Measurements from ENCODE around the gene SPTLC2.
A peak's percentile ranks its signal among the peaks of the same experiment; 100 is the strongest.
"Not testable (repeated sequence)": the region's sequence is repeated elsewhere in the genome, so short reads cannot be mapped to it uniquely, and the experiment has no call there.

Gene SPTLC2

DNA sequence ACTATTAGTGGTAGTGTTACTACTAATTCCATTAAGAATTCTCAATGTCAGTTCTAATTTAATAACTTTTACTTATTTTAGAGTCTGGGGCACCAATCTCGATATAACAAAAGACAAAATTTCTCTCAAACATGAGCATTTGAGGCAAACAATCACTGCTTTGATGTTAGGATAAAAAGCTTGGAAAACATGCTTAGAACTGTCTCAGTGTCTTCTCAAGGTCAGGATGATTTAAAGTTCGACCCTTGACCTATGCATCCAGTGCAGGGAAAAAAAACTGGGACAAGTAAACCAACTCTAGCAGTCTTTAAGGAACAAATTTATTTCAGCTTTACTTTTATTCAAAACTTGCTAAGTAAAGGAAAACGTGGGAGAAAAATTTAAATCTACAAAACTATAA lies 31.1 kb downstream of the SPTLC2 start:
- no peak for DNase-seq

DNA sequence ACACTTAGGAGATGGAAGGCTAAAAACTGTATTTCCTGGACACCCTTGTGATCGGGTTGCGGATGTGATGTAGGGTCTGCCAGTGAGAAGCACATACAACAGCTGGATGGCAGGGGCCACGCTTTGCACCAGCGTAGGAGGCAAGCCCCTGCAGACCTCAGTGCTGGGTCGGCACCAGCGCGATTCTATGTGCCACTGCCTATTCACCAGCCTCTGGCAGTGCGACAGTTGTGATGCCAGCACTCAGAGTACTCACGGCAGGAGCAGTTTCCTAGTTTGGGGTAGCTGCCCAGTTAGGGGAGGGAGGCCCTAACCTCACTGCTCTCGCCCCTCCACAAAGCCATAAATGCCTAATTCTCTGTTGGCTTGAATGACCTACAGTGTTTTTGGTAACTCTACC lies 31.6 kb downstream of the SPTLC2 start:
- no peak for DNase-seq

DNA sequence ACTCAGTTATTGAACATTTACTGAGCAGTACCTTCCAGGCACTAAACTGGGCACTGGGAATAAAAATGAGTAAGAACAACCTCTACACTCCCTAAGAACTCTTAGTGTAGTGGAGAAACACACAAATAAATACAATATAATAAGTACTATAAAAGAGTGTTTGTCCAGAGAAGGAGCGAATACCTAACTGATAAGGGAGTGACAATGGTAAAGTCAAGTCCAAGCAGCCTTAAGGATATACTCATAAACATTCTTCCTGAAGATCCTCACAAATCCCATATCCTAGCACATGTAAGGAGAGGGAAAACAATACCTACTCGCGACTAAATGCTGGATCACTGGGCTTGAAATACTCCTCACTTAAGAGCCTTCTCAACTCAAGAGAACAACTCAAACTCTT lies 32.8 kb downstream of the SPTLC2 start:
- DNase-seq: no peak

DNA sequence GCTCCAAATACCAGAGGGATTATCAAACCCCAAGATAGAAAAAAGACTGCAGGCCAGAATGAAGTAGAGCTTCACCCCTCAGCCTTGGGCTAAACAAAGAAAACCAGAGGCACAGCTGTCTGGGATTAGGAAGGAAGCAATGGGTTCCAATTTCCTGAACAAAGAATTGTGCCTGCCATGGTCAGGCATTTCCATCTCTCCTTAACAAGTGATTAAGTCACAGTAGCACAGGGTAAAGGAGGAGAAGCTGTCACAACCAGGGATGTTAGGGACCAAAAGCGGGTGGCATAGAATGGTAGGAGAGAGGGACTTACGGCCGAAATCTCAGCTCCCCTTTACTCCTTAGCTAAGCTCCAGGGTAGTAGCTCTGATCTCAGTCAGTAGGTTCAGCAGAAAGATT lies 33.9 kb downstream of the SPTLC2 start:
- no peak for DNase-seq

DNA sequence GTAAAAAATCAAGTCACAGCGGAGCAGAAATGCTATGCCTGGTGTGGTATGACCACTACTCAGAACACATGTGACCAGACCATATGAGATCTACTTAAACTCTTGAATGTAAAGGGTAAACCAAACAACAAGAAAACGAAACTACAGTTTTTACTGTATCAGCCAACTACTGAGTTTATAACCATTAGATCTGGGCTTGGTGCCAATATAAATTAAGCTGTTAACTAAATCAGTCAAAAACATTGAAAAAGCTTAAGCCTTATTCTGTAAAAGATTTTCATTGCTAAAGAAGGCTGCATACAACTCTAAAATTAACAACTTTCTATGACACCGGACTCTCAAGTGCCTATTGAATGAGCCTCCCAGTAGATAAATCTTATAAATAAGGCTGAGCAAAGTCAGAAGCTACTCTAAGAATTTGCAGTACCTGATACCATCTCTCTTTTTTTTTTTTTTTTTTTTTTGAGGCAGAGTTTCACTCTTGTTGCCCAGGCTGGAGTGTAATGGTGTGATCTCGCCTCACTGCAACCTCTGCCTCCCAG lies 35.4 kb downstream of the SPTLC2 start:
- DNase-seq: peak; percentile 30

DNA sequence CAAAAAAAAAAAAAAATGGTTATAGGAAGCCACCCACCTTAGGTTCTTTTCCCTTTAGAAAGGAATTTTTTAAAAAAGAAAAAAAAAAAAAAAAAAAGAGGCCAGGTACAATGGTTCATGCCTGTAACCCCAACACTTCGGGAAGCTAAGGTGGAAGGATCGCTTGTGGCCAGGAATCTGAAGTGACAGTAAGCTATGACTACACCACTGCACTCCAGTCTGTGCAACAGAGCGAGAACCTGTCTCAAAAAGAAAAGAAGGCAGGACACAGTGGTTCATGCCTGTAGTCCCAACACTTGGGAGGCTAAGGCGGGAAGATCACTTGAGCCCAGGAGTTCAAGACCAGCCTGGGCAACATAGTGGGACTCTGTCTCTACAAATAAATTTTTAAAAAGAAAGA lies 36.0 kb downstream of the SPTLC2 start:
- DNase-seq: no peak

DNA sequence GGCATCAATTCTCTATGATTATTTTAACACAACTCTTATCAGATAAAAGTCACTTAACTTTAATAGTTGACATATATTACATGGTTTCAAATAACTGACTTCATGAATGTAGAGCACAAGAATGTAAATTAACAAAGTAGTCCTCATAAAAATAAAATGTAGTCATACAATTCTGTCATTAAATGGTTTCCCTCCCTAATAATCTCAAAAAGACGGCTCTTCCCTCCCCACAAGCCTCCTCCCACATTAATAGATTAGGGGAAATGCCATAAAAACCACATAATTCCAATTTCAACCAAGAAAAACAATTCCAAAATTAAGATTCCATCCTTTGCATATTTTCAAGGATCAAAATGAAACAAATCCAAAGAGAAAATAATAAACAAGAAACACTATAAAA lies 36.7 kb downstream of the SPTLC2 start:
- DNase-seq: no peak

DNA sequence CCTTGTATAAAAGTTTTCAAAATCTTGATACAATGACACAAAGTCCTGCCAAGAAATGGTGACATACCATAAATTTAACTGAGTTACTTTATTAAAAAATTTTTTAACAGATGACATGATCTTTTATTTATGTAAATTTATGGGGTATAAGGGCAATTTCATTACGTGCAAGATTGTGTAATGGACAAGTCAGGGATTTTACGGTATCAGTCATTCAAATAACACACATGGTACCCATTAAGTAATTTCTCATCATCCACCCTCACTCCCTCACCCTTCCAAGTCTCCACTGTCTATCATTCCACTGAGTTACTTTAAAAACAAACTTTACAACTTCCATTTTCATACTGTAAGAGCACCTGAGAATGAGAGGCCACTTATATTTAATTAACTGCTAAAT lies 37.4 kb downstream of the SPTLC2 start:
- DNase-seq: no peak

DNA sequence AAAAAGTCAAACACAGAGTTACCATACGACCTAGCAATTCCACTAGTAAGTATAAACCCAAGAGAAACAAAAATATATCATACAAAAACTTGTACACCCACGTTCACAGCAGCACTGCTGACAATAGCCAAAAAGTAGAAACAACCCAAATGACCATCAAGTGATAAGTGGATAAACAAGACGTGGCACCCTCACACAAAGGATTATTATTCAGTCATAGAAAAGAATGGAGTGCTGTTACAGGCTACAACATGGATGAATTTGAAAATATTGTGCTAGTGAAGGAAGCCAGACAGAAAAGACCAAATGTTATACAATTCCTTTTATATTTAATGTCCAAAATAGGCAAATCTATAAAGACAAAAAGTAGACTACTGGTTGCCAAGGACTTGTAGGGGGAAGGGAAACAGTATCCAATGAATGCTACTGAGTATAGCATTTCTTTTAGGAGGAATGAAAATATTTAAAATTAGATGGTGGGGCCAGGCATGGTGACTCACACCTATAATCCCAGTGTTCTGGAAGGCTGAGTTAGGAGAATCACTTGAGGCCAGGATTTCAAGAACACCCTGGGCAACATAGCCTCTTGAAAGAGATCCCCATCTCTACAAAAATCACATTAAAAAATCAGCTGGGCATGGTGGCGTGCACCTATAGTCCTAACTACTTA lies 41.9 kb downstream of the SPTLC2 start:
- DNase-seq: no peak

DNA sequence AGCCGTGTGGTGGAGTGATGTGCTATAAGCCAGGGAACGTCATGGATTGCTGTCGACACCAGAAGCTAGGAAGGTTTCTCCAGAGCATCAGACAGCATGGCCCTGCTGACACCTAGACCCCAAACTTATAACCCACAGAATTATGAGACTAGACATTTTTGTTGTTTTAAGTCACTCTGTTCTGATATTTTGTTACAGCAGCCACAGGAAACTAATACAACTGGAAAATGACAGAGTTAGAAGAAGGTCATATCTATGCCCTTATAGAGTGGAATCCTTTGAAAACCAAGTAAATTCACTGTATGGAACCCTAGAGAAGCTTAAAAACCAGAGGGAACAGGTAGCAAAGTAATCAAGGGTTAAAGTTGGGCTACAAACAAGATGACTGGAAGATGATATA lies 42.5 kb downstream of the SPTLC2 start:
- no peak for DNase-seq

DNA sequence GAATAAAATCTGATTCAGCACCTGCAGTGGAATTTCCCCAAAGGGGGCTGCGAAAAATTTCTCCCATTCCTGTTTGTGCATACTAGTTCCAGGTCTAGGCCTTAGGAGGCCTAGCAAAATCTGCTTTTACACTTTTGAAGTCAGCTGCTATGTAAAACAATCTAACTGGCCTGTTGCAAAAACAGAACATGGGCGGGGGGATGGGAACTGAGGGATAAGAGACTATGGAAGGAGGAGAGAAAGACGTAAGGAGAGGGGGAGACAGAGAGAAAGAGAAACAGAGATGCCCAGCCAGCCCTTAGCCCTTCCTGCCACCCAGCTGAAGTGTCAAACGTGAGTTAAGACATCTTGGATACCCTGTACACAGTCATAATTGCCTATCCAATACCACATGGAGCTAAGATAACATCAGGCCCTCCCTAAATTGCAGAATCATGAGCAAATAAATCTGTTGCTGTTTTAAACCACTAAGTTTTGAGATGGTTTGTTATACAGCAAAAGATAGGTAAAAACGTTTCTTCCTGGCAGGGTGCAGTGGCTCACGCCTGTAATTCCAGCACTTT lies 45.6 kb downstream of the SPTLC2 start:
- DNase-seq: no peak

DNA sequence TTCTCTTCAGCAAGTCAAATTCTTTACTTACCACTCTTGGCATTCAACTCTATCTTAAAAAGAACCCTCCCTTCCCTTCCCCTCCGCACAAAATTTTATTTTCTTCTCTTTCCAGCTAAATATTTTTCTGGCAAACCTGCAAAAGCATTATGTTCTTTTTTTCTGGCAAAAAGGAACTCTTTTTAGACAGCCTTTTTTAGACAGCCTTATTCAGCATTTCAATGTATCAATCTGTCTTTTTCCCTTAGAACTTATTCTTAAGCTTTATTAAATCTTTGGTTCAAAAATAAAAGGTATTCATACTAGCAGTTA lies 50.5 kb downstream of the SPTLC2 start:
- no peak for DNase-seq

DNA sequence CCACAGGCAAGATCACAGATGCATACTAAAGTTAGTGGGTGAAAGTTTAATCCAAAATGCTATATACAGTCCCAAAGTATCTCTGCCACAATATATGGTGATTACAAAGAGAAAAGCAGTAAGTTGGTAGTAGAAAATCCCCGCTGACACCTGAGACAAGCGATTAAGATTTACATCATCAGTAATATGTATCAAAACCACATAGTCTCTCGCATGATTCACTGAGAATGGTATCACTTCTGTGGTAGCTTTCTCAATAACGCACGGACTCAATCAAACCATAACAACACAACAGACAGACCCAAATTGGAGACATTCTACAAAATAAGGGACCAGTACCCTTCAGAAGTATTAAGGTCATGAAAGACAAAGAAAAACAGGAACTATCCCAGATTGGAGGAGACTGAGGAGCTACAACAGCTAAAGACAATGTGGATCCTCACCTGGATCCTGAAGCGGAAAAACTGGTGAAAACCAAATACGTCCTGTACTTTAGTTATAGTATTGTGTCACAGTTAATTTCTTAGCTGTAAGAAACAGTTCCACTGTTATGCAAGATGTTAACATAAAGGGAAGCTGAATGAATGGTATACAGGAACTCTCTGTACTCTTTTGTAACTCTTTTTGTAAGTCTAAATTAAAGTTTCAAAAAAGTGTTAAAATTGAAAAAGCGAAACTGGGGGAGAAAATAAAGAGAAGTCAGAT lies 51.0 kb downstream of the SPTLC2 start:
- no peak for DNase-seq

DNA sequence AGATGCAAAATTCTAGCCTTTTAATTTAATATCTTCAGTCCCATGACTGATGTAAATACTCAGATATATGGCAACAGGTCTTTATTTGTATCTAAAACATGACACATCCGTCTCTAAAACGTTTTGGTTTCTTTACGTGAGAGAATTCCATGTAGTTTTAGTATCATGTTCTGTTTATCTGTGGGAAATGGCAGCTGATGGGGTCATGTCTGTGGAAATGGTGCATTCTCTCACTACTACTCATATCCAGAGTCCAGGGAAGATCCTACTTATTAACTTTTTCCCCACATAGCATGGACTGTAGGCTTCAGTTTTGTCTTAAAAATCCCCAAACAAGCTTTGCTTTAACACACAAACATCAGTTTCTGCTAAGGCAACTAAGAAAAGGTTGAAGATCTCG lies 53.8 kb downstream of the SPTLC2 start:
- DNase-seq: no peak

DNA sequence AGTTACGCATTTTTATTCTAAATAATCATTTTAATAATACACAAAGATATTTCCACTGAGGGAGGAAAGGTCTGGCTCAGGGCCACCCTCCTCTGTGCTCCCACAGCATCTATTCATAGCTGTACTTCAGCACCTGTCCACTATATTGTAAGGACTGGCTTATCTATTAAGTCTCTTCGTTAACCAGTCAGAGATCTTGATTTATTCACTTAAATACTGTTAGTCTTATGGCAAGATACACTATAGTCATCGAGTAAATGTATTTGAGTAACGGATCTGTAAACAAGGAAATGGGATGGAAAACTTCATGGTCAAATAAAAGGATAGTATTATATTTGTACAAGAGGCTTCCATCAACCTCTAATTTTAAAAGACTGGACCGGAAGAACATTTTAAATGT lies 54.6 kb downstream of the SPTLC2 start:
- DNase-seq: no peak

DNA sequence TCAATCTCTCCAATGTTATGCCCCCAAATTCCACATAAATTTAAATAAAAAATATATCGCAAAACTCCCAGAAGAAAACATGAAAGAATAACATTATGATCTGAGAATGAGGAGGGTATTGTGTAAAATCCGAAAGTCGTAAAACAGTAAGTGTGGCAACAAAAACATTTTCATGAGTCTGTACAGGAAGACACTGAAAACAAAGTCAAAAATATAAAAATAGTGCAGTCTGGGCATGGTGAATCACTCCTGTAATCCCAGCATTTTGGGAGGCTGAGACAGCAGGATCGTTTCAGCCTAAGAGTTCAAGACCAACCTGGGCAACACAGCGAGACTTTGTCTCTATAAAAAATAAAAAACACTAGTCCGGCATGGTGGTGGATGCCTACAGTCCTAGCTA lies 57.1 kb downstream of the SPTLC2 start:
- DNase-seq: no peak

DNA sequence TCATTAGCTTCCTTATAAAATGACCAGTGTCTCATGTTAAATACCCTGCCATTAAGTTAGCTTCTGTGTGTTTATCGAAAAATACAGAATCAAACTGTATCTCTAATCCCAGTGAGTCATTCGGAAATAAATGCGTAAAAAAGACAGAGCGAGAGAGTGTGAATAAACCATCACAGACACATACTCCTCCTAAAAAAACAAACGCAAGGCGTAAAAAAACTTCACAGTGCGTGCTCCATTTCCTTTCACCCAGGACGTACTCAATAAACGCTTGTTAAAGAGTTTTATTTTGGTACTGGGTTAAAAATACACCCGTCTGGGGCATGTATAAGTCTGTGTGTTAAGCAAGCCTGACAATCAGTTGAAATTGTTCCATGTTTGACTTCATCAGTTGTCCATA lies 59.0 kb downstream of the SPTLC2 start:
- no peak for DNase-seq

DNA sequence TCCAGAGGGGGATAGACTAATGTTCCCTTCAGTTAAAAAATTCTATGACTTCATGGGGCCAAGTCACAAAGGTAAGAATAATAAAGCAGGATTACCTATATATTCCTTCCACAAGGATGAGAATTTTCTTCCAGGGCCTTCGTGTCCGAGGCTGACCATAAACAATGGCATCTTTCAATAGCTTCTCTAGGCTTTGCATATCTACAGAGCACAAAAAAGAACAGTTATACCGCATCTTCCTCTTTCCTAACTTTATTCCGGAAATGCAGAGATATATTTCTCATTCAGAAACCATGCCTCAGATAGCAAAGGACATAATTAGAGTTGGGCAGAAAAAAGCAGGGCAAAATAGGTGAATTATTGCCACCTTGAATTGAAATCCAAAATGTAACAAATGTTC lies 59.5 kb downstream of the SPTLC2 start:
- DNase-seq: no peak

DNA sequence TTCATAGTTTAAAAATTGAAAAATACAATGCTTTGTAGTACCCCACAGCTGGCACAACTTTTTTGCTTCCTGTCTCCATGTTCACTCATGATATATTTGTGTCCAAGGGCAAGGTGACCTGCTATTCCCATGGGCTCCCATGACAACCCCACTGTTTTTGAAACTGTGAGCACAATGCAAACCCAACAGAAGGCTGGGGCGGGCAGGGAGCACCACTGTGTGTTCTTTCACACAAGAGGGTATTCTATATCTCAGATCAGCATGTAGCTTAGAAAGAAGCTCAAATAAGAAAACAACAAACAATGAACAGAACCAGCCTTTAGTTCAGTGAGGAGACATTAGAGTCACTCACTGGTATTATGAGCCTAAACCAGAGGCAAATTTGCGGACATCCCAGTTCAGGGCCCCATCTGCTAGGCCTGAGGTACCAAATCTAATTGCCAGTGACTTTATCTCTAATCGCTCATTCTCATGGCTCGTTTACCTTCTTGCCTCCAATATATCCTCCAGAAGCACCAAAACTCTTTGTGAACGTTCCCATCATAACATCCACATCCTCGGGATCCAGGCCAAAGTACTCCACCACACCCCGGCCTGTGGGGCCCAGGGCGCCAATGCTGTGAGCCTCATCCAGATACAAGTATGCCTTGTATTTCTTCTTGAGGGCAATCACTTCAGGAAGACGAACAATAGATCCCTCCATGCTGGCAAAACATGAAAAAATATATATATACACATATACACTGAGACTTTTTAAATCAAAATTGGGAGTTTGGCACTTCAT lies 61.4 kb downstream of the SPTLC2 start:
- DNase-seq: no peak

DNA sequence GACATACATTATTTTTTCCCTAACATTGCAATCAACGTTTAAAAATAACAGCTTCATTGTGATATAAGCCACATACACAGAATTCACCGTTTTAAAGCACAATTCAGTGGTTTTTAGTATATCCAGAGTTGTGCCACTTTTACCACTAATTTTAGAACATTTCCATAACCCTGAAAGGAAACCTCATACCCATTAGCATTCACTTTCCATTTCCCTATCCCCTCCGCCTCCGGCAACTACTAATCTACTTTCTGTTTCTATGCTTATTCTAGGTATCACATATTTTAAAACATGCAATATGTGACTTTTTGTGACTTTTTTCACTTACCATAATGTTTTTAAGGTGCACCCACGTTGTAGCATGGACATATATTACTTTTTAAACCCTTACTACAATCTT lies 62.2 kb downstream of the SPTLC2 start:
- no peak for DNase-seq

DNA sequence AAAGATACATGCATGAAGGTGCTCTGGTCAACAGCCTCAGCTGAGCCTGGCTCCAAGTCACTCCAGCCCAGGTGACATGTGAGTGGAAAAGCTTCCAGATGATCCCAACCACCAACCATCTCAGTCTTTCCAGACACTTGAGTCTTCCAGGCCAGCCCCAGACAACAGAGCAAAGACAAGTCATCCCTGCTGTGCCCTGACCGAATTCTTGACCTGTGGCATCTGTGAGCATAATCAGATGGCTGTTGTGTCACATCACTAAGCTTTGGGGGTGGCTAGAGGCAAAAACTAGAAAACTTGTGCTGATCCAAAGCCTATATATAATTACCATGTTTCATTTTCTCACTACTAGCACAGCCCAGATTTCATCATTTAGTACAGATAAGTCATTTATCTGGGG lies 67.0 kb downstream of the SPTLC2 start:
- DNase-seq: no peak

DNA sequence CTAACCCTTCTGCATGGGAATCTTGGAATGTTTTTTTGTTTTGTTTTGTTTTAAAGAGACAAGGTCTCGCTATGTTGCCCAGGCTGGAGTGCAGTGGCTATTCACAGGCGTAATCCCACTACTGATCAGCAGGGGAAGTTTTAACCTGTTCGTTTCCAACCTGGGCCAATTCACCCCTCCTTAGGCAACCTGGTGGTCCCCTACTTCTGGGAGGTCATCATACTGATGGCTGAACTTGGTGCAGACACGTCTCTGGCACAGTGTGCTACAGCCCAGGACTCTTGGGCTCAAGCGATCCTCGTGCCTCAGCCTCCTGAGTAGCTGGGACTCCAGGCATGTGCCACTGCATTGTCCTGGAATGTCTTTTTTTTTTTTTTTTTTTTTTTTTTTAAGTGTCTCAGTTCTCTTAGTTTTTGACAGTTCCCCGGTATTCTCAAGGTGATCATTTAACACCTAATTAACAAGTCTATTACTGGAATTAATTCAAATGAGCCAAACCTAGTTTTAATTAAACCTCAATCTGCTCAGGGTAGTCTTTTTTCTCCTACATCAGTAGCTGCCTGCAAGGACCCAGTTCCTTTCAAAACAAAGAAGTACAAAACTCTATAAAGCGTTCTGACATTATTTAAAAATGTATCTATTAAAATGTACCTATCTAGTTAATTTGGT lies 68.8 kb downstream of the SPTLC2 start:
- no peak for DNase-seq

DNA sequence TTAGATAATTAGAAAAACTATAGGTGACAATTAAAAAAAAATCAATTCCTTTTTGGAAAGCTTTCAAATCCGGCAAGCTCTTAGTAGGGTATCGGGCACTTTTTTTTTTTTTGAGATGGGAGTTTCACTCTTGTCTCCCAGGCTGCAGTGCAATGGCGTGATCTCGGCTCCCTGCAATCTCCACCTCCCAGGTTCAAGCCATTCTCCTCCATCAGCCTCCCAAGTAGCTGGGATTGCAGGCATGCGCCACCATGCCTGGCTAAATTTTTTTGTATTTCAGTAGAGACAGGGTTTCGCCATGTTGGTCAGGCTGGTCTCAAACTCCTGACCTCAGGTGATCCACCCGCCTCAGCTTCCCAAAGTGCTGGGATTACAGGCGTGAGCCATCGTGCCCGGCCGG lies 71.3 kb downstream of the SPTLC2 start:
- not testable (repeated sequence) for DNase-seq

All from DMS 273 treated with DMSO at 0.1 percent for 48 hours (cell line).